KMS-11 (cell line): ENCODE data around the gene MBNL3.

Source experiments
- H2AFZ ChIP-seq: fragments of 200-600 bp; sonication (generic); 2 replicates; pipeline ENCODE4 v1.6.1; 2016; ENCODE audit warnings: antibody characterized with exemption, mixed run types, low read depth
- H3K27ac ChIP-seq: fragments of 200-600 bp; sonication (generic); 2 replicates; pipeline ENCODE4 v1.6.1; 2016; ENCODE audit warnings: mild to moderate bottlenecking, mixed run types
- H3K27me3 ChIP-seq: fragments of 200-600 bp; sonication (generic); 2 replicates; pipeline ENCODE4 v1.6.1; 2017; ENCODE audit warnings: mild to moderate bottlenecking, low read depth, mixed run types, moderate library complexity; ENCODE audit not compliant: insufficient read depth
- H3K36me3 ChIP-seq: fragments of 200-600 bp; sonication (generic); 2 replicates; pipeline ENCODE4 v1.6.1; 2017; ENCODE audit warnings: mild to moderate bottlenecking, mixed run types; ENCODE audit not compliant: insufficient read depth
- H3K4me1 ChIP-seq: fragments of 200-600 bp; sonication (generic); 2 replicates; pipeline ENCODE4 v1.6.1; 2016; ENCODE audit warnings: mild to moderate bottlenecking, low read depth, mixed run types; ENCODE audit not compliant: poor library complexity, severe bottlenecking
- H3K4me2 ChIP-seq: fragments of 200-600 bp; sonication (generic); 2 replicates; pipeline ENCODE4 v1.7.0; 2016; ENCODE audit warnings: mild to moderate bottlenecking, mixed run types
- H3K4me3 ChIP-seq: fragments of 200-600 bp; sonication (generic); IDR thresholded peaks from 2 replicates; pipeline ENCODE4 v1.6.1; 2017; ENCODE audit warnings: low read depth, low read length, mixed read lengths; ENCODE audit not compliant: insufficient read depth
- H3K79me2 ChIP-seq: fragments of 200-600 bp; sonication (generic); 2 replicates; pipeline ENCODE4 v1.6.1; 2016; ENCODE audit warnings: low read depth, mixed run types; ENCODE audit not compliant: insufficient read depth
- H3K9ac ChIP-seq: fragments of 200-600 bp; sonication (generic); 2 replicates; pipeline ENCODE4 v1.6.1; 2016; ENCODE audit warnings: mild to moderate bottlenecking, mixed run types
- H4K20me1 ChIP-seq: fragments of 200-600 bp; sonication (generic); 2 replicates; pipeline ENCODE4 v1.6.1; 2016; ENCODE audit warnings: mild to moderate bottlenecking, mixed run types; ENCODE audit not compliant: insufficient read depth
- CTCF ChIP-seq: fragments of 200-600 bp; sonication (generic); conservative IDR thresholded peaks from 2 replicates; pipeline ENCODE4 v1.6.1; 2017; ENCODE audit warnings: low read depth, mild to moderate bottlenecking, antibody characterized with exemption, low read length, moderate library complexity, mixed read lengths

MBNL3 gene

DNA sequence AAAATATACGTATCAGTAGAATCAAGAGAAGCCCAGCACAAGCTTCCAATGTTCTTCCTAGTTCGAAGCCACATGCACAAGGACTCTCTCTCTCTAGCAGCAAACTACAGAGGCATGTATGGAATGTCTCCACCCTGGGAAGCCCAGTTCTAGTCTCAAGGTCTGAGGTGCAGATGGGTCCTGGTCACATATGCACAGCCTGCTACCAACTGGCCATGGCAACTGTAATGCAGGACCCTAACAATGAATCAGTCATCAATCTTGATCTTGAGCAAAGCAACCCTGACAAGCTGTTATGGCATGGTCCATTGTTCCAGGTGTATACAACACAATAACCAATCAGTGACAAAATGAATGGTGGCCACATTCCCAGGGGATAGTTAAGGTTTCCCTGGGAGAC lies 55.8 kb downstream of the MBNL3 start:
- Histone ChIP-seq H3K4me1 (no peaks in the 10 kb centered on the region), H4K20me1 (no peaks in the 10 kb centered on the region), H3K4me2 (no peak overlapping the region), H3K36me3 (no peaks in the 10 kb centered on the region), H3K9ac (no peak overlapping the region), H3K27me3 (no peaks in the 10 kb centered on the region), H2AFZ (no peak overlapping the region), H3K27ac (no peak overlapping the region), H3K79me2 (no peaks in the 10 kb centered on the region), H3K4me3 (no peak overlapping the region)
- TF ChIP-seq CTCF = no peak

DNA sequence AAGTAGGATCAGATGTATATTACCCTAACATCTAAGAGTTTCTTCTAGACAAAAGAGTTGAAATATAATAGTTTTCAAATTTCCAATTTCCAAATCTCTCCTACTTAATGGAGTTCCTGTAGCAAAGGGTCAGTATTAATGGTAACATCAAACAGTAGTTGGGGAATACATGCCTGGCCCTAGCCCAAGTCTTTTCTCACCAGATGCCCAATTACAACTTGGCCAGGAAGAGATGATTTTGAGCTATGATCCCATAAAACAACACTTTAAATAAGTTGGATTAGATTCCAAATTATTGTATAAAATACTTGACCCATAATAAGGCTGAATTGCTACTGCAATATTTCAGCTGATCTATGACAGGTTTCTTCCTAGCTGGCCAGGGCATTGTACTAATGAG lies 59.9 kb downstream of the MBNL3 start:
- no peak overlapping the region for H2AFZ ChIP-seq
- no peaks in the 10 kb centered on the region for H3K27me3 ChIP-seq
- H3K9ac ChIP-seq = no peak overlapping the region
- no peaks in the 10 kb centered on the region for H3K4me1 ChIP-seq
- no peak overlapping the region for H3K27ac ChIP-seq
- TF ChIP-seq CTCF = no peak
- no peak overlapping the region for H3K4me3 ChIP-seq
- no peaks in the 10 kb centered on the region for H3K79me2 ChIP-seq
- H3K4me2 ChIP-seq = no peak overlapping the region
- no peaks in the 10 kb centered on the region for H4K20me1 ChIP-seq
- no peaks in the 10 kb centered on the region for H3K36me3 ChIP-seq

DNA sequence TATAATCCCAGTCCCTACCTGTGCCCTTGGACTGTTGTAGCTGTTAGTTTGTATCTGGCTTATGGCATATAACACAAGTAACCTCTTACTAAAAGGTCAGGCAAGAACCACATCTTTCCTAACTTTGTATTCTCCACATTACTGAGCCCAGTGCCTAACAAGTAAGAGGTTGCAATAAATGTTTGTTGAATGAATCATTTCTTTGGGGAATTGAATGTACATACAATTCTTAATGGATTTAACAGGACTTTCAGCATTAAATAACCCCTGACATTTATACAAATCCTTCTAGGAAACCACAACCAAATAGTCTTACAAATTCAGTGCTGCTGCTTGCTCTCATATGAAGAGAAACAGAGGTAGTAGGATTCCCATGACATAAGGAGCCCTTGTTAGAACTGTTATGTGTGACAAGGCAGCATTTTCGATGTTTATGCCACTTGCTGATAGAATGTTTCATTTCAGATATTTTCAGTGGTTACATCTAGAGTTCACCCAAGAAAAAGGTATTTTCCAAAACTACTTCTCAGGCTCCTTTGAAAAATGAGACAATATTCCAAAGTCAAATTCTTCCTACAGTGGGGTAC lies 62.0 kb downstream of the MBNL3 start:
- no peaks in the 10 kb centered on the region for H4K20me1 ChIP-seq
- H3K79me2 ChIP-seq = no peaks in the 10 kb centered on the region
- no peak overlapping the region for H3K9ac ChIP-seq
- no peak overlapping the region for H3K27ac ChIP-seq
- no peaks in the 10 kb centered on the region for H3K27me3 ChIP-seq
- H3K4me2 ChIP-seq = no peak overlapping the region
- no peak for TF ChIP-seq CTCF
- no peaks in the 10 kb centered on the region for H3K4me1 ChIP-seq
- no peaks in the 10 kb centered on the region for H3K36me3 ChIP-seq
- no peak overlapping the region for H2AFZ ChIP-seq
- H3K4me3 ChIP-seq = no peak overlapping the region

DNA sequence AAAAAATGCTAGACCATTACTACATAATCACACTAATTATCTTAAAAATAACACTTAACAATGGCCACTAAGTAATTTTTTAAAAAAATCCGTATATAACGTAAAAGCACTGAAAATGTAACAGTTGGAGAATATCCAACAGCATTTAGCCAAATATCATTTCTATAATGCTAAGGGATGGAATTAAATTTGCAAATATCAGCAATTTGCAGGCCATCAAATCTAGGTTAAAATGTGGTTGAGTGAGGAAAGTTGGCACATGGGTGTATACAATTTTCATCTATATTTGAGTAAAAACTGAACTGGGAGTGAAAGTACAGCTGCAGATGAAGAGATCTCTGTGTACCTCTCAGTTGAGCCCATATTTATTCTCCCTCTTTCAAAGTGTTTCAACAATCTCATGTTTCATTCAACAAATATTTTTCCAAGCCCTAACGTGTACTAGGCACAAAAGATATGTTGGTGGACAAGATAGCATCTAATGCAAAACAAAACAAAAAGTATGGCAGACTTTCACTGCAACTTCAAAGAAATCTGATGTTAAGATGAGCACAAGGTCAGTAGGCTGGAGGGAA lies 63.0 kb downstream of the MBNL3 start:
- H3K4me2 ChIP-seq = no peak overlapping the region
- no peak overlapping the region for H3K4me3 ChIP-seq
- H3K27me3 ChIP-seq = no peaks in the 10 kb centered on the region
- no peaks in the 10 kb centered on the region for H3K36me3 ChIP-seq
- no peaks in the 10 kb centered on the region for H4K20me1 ChIP-seq
- no peaks in the 10 kb centered on the region for H3K4me1 ChIP-seq
- H3K9ac ChIP-seq = no peak overlapping the region
- H3K27ac ChIP-seq = no peak overlapping the region
- TF ChIP-seq CTCF = no peak
- no peaks in the 10 kb centered on the region for H3K79me2 ChIP-seq
- no peak overlapping the region for H2AFZ ChIP-seq
